ENCODE data around the gene PLCB1.

- TF ChIP-seq, protein P1, sequence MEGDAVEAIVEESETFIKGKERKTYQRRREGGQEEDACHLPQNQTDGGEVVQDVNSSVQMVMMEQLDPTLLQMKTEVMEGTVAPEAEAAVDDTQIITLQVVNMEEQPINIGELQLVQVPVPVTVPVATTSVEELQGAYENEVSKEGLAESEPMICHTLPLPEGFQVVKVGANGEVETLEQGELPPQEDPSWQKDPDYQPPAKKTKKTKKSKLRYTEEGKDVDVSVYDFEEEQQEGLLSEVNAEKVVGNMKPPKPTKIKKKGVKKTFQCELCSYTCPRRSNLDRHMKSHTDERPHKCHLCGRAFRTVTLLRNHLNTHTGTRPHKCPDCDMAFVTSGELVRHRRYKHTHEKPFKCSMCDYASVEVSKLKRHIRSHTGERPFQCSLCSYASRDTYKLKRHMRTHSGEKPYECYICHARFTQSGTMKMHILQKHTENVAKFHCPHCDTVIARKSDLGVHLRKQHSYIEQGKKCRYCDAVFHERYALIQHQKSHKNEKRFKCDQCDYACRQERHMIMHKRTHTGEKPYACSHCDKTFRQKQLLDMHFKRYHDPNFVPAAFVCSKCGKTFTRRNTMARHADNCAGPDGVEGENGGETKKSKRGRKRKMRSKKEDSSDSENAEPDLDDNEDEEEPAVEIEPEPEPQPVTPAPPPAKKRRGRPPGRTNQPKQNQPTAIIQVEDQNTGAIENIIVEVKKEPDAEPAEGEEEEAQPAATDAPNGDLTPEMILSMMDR (conservative IDR thresholded peaks at IDR 0.05 in 1 of 2, IDR thresholded peaks at IDR 0.05 in 1 of 2; ENCODE audit: extremely low read depth in 1 of 2, insufficient read depth in 1 of 2, low read depth in 1 of 2, low read length in 2 of 2) = no peak
- no peak for TF ChIP-seq EZH2 (IDR thresholded peaks at IDR 0.05; ENCODE audit: borderline replicate concordance, low read length)
Observed at GRCh38 chr20:8877294-8877693, 745.2 kb downstream of the PLCB1 start.
